ENCODE results near the gene TOP3B.
"Not testable (repeated sequence)": the region's sequence is repeated elsewhere in the genome, so short reads cannot be mapped to it uniquely, and the experiment has no call there.

The TOP3B gene

DNA sequence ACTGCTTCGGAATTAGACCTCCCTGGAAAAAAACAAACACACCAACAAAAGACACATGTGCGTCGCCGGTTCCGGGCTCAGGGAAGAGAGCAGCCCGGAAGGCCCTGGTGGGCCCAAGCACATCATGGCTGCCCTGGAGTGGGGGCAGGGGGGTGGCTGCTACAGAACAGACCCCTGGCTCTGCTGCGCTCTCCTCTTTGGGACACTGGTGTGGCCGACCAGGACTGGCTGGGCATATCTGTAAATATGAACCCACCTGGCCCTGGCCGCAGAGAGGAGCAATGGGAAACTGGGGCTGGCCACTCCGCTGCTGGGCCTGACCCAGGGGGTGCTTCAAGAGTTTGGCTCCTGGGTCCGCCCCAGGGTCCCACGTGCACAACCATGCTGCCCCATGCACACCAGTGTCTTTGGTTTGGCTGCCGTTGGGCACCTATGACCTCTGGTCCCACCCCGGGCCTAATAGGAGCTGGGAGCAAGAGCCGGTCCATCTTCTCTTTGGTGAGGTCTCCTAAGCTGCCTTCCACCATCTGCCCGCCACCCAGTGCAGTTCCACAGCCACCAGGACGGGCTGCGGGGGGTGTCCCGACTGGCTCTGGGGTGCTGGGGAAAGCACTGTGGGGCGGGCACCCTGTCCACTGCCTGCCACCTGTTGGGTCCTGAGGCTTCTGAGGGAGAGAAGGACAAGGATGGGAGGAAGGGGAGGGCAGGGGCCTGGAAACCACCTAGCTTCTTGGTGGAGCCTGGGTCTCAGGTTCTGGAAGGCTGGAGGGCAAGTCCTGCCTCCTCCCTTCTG, 60.0 kb downstream of the TOP3B start:
- no peak for DNase-seq

DNA sequence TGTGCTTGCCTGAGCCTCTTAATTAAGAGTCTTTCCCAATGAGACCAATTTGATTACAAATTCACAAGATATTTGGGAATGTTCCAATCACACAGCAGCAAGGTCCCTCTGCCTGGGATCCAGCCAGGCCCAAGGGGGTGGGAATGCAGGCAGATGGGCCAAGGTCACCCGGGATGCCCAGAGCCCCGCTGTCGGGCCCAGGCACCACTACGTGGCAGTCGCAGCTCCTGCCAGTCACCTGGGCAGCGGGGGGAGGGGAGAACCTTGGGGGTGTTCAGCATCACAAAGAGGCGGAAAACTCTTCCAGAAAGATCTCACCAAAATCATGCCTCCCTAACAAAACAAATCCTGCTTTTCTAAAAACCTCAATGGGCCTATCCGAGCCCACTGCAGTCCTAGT, 60.9 kb downstream of the TOP3B start:
- DNase-seq, result no peak

DNA sequence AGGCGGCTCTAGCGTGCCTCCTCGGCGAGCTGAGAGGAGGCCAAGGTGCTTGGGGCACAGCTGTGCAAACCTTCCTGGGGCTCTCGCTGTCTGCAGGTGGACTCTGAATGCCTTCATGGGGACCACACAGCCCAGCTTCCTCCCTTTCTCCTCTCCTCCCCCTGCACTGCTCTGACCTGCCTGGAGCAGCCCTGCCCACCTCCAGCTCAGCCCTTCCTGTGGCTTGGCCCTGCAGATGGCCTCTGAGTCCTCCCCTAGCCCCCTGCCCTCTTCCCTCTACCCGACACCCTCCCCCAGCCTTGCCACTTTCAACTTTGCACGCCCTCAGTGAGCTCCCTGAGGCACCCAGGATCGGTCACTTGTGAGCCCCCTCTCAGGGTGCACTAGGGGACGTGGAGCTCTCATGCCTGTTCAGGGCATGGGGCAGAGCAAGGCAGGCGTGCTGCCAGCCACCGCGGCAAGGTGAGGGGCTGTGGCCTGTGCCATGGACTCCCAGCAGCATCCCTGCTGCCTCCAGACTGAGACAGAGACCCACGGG, 61.3 kb downstream of the TOP3B start:
- DNase-seq, result no peak

DNA sequence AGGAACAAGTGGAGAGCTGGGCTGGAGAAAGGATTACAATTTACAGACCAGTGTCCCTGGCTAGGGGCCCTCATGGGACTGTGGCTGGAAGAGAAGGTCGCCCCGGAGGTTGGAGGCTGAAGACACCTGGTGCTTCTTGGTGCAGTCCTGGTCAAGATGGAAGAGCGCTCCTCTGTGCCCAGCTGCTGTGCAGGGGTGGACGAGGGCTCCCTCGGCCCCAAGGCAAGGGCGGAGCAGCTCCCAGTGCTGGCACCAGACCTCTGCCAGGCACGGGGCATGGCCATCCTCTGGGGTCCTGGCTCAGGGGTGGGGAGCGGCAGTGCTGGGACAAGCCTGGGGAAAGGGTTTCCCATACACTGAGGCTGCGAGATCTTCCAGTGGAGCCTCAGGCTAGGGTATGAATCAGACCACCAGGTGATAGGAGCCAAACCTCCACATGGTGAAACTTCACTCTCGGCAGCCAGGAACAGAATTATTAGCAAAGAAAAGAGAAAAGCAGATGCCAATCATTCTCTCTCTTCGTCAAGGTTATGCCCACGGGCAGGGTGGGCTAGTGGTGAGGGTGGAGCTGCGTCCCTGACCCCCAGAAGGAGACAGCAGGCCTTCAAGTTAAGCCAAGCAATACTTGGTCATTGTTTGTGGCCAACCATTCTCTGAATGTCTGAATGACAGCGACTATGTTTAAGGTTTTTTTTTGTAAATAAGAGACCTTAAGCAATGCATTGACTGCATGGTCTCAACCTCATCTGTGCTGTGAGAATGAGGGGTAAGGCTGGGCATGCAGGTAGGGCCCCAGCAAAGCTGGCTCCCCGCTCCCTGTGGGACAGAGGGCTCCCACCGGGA, 62.0 kb downstream of the TOP3B start:
- DNase-seq, result no peak

DNA sequence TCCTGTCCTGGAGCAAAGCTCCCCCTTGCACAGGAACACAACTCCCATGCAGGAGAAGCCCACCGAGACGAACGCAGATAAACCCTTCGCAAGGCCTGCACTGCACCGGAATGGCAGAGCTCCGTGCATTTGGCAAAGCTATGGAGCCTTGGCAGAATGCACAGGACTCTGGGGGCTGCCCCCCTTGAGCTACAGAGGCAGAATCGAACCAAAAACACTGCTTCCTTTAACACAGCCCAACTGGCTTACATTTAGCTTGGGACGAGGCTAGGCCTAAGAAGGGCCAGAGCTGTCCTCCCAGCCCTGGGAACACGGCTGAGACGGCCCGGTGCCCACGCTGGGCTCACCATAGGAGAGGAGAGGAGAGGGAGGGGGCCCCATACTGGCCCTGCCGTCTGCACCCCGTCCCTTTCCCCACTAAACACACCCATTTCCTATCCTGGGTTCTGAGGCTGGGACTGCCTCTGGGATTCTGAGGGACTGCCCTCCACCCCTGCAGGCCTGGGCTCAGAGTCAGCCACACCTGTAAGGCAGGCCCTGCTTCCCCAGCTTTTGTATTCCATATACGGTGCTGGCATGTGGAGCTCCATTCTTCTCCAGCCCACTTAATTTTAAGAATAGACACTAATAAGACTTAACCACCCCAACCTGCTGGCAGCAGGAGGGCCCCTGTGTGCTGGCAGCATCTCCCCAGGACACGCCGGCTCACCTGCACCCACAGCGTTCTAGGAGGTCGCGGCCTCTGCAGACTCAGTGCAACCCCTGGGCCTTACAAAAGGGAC, 62.9 kb downstream of the TOP3B start:
- DNase-seq, result no peak

DNA sequence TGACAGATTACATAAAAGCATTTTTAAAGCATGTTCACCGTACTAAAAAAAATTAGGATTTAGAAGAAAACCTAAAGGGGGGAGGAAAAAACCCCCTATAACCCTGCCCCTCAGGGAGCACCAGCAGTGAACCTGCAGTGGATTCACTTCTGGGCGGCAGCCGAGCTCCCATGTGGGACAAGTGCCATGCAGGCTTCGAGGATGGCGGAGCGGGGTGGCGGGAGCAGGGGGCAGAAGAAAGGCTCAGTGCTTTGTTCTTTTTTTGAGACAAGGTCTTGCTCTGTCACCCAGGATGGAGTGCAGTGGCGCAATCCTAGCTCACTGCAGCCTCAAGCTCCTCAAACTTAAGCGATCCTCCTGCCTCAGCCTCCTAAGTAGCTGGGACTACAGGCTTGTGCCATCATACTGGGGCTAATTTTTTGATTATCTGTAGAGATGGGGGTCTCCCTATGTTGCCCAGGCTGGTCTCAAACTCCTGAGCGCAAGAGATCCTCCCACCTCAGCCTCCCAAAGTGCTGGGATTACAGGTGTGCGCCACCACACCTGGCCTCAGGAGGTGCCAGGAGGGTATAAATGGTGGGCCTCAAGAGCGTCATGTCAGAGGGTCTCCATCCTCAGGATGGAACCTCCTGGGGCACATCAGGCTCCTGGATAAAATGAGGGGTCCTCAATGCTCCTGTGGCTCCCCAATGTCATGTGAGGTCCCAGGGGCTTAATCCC, 64.0 kb downstream of the TOP3B start:
- DNase-seq, result no peak

DNA sequence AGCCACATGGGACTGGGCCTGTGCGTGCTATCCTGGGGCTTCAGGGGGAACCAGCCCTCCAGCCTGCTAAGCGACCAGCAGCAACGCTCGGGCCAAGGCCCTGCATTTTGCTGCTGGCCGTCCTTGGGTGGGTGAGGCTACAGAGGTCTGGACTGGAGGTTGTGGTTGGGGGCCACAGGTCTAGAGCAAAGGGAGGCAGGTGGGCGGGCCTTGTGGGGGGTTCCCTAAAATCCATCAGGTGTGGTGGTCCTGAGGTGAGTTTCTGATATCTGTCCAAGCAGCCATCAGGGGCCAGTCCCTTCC, 64.7 kb downstream of the TOP3B start:
- DNase-seq, result no peak

DNA sequence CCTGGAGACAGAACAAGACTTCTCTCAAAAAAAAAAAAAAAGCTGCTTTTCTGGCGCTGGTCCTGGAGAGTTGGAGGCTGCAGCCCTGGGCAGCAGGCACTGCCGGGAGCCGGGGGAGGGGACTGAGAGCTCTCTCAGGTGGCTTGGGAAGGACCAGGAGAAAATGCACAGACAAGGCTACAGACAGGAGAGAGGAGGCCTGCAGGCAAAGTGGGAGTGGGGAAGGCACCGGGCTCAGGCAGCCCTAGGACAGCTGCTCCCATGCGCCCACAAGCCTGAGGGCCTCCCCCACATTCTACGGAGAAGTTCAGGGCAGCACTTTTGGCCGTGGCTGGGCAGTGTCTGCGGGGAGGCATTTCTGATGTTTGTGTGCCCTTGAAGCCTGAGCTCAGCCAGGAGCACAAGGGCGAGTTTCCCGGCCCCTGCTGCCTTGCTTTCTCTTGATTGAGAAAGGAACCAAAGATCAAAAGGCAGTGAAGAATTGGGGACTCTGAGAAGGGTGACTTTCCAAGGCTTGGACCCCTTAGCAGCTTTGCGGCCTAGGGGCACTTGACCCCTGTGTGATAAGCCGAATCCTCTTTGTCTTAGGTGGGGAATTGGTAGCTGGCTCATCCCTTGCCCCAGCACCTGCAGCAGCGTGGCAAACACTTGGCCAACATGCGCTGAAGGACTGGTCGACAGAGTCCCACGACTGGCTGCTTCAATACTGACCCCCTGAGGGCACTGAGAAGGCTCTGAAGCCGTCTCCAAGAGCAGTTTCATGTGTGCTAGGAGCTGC, 65.2 kb downstream of the TOP3B start:
- DNase-seq, result no peak

DNA sequence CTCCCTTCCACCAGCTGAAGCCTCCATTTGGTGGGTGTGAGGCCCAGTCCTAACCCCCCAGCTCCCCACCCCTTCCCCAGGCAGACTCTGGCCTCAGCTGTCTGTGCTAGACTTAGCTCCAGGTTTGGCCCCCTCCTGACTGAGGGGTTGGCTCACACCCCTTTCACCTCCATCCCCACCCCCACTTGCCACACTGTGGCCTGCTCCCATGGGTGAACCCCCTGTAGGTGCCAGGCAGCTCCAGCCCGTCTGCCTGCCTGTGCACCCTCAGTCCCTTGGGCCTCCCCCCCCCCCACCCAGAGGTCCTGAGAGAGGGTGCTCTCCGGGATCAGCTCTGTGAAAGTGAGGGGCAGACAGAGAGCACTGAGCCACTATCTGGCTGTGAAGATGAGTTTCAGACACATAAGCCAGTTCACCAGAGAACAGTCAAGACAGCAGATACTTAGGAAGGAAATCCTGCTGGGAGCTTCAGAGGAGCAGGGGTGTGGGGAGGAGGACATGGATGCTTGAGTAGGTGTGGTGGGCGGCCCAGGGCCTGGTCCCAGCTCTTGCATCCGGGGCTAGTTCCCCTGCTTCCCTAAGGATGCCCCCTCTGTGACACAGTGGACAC, 66.2 kb downstream of the TOP3B start:
- no peak for DNase-seq

DNA sequence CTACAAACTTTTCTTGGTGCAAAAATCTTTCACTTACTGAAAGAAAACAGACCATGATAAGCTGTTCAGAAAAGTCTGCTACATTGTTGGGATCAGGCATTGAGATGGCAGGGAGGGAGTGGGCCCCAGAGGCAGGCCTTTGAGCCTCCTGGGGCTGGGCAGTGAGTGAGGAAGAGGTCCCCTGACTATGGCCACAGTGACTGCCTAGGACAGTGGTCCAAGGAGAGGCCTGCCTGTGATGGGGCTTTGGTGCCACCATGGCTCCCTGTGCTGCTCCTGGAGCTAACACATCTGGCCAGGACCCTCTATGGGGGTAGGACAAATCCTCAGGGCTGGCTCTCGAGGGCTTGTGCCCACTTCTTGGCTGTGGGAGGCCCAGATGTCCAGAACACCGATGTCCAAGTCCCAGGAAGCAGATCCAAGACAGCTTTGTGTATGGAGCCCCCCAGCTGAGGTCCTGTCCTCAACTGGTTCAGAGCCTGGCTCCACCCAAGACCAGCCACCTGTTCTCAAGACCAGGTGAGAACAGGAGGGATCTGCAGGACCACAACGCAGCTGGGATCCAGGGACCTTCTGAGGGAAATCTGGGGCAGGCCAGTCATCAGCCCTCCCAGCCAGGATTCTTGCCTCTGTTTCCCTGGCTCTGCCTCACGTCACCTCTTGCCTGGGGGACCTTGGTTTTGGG, 66.8 kb downstream of the TOP3B start:
- DNase-seq, result no peak

DNA sequence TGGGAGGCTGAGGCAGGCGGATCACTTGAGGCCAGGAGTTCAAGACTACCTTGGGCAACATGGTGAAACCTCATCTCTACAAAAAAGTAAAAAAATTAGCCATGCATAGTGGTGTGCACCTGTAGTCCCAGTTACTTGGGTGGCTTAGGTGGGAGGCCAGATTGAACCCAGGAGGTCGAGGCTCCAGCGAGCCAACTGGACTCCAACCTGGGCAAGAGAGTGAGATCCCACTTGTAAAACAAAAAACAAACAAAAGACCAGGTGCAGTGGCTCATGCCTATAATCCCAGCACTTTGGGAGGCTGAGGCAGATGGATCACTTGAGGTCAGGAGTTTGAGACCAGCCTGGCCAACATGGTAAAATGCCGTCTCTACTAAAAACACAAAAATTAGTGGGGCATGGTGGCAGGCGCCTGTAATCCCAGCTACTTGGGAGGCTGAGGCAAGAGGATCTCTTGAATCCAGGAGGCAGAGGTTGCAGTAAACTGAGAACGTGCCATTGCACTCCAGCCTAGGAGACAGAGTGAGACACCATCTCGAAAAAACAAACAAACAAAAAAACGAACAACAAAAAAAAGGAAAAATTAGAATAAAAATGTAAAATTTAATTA, 68.4 kb downstream of the TOP3B start:
- DNase-seq, result not testable (repeated sequence)

DNA sequence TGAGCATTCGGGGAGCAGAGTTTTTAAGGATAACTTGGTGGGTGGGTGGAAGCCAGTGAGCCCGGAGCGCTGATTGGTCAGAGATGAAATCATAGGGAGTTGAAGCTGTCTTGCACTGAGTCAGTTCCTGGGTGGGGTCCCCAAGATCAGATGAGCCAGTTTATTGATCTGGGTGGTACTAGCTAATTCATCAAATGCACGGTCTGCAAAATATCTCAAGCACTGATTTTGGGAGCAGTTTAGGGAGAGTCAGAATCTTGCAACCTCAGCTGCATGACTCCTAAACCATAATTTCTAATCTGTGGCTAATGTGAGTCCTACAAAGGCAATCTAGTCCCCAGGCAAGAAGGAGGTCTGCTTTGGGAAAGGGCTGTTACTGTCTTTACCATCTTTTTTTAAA, 72.2 kb downstream of the TOP3B start:
- not testable (repeated sequence) for DNase-seq

DNA sequence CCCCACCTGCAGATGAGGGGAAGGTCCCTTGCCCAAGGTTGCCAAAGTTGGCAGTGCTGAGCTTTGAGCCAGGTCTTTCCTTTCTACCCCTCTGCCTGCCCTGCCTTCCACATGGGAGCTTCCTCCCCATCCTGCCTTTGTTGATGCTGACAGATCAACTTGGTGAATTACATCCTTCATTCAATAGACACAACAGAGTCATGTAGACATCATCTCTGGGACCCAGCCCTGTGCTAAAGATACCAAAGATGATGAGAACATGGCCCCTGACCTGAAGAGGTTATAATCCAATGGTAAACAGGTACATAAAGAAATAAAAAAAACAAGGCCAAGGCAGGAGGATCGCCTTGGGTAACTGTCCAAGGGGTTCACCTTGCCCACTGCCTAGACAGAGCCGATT, 72.7 kb downstream of the TOP3B start:
- DNase-seq, result no peak

DNA sequence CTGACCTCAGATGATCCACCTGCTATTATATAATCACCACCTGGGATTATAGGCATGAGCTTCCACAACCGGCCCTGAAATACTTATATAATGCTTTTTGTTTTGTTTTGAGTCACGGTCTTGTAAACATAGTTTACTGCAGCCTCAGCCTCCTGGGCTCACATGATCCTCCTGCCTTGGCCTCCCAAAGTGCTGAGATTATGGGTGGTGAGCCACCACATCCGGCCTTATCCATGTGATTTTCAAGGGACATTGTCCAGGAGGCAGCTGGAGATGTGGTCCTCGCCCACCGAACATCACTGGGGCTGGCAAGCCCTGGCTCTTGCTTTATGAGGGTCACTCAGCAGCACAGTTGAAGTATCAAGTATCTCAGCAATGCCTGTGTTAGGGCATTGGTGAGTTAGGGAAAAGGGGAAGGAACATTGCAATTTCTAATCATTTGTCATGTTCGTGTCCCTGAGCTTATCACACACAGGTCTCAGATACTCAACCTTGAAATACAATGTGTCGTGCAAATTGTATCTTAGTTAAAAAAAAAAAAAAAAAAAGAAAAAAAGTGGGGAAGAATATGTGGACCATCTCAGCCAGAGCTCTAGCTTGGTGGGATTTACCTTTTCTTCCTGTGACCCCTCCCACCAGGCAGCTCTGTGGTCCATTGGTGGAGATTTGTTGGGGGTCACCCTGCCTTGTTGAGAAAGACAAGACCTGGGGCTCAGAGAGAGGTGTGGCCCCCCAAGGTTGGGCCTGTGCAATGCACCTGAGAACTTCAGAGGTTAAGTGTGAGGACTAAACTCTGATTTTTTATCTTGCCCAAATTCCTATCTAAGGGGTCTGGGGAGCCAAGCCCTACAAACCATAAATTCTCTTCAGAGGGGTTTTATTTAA, 74.7 kb downstream of the TOP3B start:
- no peak for DNase-seq

Data from effector CD8-positive, alpha-beta T cell (primary cell).